Dermis microvascular lymphatic vessel endothelial cell (primary cell): ENCODE measurements around the gene HDDC2. TPM values are rescaled to one million over a fixed set of nuclear protein-coding genes. Genes with fewer than 3 reads are reported as not detected.

Source experiments
- DNase-seq, 2 donors: peaks; one replicate each; pipeline versions ENCODE4 v3.0.0 to v3.0.0-alpha.2; 2010; ENCODE audit warnings: low read depth in 2 of 2
- total RNA-seq: library from RNA; depleted of rRNA; stranded (reverse); fragments of >200 nt; gene quantifications from 2 replicates; pipeline ENCODE4 v1.2.1, GENCODE V29; 2014

The HDDC2 gene
- total RNA-seq, 1 donor from 2014 or later: 3.2 TPM

- DNase-seq: no peak
These were observed 30.1 kb downstream of the HDDC2 start for GRCh38 chr6:125271486-125272159.

GRCh38 chr6:125270380-125270779, 31.4 kb downstream of the HDDC2 start:
- DNase-seq: no peak

- DNase-seq: no peak
These were observed 32.3 kb downstream of the HDDC2 start for GRCh38 chr6:125269328-125269985.

- DNase-seq: no peak
These were observed 33.0 kb downstream of the HDDC2 start for GRCh38 chr6:125268765-125269164.

- DNase-seq: peak; percentile 53 to 71
These were observed 33.8 kb downstream of the HDDC2 start for GRCh38 chr6:125267806-125268523.

GRCh38 chr6:125264476-125264875, 37.3 kb downstream of the HDDC2 start:
- no peak for DNase-seq

- no peak for DNase-seq
These were observed 39.5 kb downstream of the HDDC2 start for GRCh38 chr6:125262016-125263013.

- no peak for DNase-seq
These were observed 42.4 kb downstream of the HDDC2 start for GRCh38 chr6:125259354-125259736.

GRCh38 chr6:125258651-125259353, 43.0 kb downstream of the HDDC2 start:
- no peak for DNase-seq

GRCh38 chr6:125257351-125257750, 44.4 kb downstream of the HDDC2 start:
- no peak for DNase-seq

- DNase-seq: no peak
These were observed 46.6 kb downstream of the HDDC2 start for GRCh38 chr6:125255201-125255600.

- no peak for DNase-seq
These were observed 47.4 kb downstream of the HDDC2 start for GRCh38 chr6:125254321-125254720.

GRCh38 chr6:125253881-125254280, 47.9 kb downstream of the HDDC2 start:
- no peak for DNase-seq

GRCh38 chr6:125252891-125253290, 48.9 kb downstream of the HDDC2 start:
- DNase-seq: no peak

GRCh38 chr6:125251516-125252220, 50.1 kb downstream of the HDDC2 start:
- no peak for DNase-seq

GRCh38 chr6:125250511-125250910, 51.3 kb downstream of the HDDC2 start:
- no peak for DNase-seq

GRCh38 chr6:125248136-125248535, 53.6 kb downstream of the HDDC2 start:
- no peak for DNase-seq

- no peak for DNase-seq
These were observed 55.2 kb downstream of the HDDC2 start for GRCh38 chr6:125246566-125246965.

GRCh38 chr6:125245523-125246264, 56.1 kb downstream of the HDDC2 start:
- no peak for DNase-seq
